Panc1 (cell line): ENCODE data around the gene ARMC2.

Source experiments
- CTCF ChIP-seq: fragments of 450-650 bp; IDR thresholded peaks from 2 replicates; pipeline ENCODE4 v1.5.1; 2017; ENCODE audit warnings: mild to moderate bottlenecking
- POLR2AphosphoS5 ChIP-seq: IDR thresholded peaks from 2 replicates; pipeline ENCODE4 v1.6.1; 2012; ENCODE audit warnings: mild to moderate bottlenecking, low read depth, low read length, moderate library complexity
- REST ChIP-seq, 2 experiments: IDR thresholded peaks; 2 replicates each; pipeline ENCODE4 v1.6.1; 2011 to 2012; ENCODE audit warnings: low read depth in 2 of 2, control low read depth in 1 of 2, low read length in 1 of 2, mild to moderate bottlenecking in 1 of 2, moderate library complexity in 1 of 2; ENCODE audit not compliant: insufficient read depth in 1 of 2

GRCh38 chr6:108989700-108990099, 141.5 kb downstream of the ARMC2 start:
- no peak for TF ChIP-seq CTCF
- TF ChIP-seq REST (IDR thresholded peaks at IDR 0.05; ENCODE audit: insufficient read depth in 1 of 2, low read depth in 2 of 2, low read length in 1 of 2): no peak
- TF ChIP-seq POLR2AphosphoS5: no peak
